Prostate gland (tissue), 2 donors: ENCODE measurements around the gene STXBP6.

ENCODE experiments used
- POLR2A ChIP-seq: fragments of 450-650 bp; IDR thresholded peaks from one replicate; pipeline ENCODE4 v1.6.1; 2016; ENCODE audit warnings: antibody characterized with exemption, mild to moderate bottlenecking
- POLR2AphosphoS5 ChIP-seq: sonication (generic); formaldehyde crosslinking; IDR thresholded peaks from one replicate; pipeline ENCODE4 v1.6.1; 2017; ENCODE audit warnings: antibody characterized with exemption
- TF ChIP-seq, protein P1 (sequence below), 4 experiments: fragments of 200-600 bp in 2 of 4; fragments of 450-650 bp in 2 of 4; sonication (generic) in 2 of 4; IDR thresholded peaks; 1 replicate in 3 of 4; 2 replicates in 1 of 4; pipeline ENCODE4 v1.5.1; 2016 to 2019; ENCODE audit warnings: antibody characterized with exemption in 4 of 4, mild to moderate bottlenecking in 2 of 4, moderate library complexity in 2 of 4

DNA sequence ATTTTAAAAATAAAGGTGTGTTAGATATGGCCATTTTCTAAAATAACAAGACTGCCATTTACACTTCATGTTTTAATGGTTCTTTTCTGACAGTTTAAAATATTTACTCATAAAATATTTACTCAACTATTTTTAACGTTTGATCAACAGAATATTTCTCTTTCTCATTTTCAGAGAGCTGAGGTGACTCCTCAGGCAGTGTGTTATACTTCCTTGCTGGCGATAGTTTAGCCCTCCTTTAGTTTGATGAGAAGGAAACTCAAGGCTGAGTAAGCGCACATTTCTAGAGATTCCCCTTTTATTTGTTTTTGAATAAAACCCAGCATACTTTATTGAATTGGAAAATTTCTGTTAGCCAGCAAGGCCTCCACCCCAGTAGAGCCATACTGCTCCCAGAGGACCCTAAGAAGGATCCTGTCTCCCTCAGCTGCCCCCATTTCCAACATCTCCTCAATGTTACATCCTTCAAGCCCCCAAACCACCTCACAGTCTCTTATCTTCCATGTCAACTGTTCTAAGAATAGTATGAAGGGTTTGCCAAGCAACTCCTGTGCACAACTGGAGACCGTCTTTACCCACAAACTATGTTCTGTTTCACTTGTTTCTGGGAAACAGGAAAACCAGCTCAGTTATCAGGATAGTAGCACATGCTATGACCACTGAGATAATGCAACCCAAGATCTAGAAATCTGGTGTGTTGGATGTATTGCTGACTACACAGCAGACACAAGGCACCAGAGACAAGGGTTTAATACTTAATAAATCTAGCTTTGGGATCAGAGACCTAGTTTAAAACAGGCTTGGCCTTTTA lies 129.5 kb downstream of the STXBP6 start:
- TF ChIP-seq, protein P1, sequence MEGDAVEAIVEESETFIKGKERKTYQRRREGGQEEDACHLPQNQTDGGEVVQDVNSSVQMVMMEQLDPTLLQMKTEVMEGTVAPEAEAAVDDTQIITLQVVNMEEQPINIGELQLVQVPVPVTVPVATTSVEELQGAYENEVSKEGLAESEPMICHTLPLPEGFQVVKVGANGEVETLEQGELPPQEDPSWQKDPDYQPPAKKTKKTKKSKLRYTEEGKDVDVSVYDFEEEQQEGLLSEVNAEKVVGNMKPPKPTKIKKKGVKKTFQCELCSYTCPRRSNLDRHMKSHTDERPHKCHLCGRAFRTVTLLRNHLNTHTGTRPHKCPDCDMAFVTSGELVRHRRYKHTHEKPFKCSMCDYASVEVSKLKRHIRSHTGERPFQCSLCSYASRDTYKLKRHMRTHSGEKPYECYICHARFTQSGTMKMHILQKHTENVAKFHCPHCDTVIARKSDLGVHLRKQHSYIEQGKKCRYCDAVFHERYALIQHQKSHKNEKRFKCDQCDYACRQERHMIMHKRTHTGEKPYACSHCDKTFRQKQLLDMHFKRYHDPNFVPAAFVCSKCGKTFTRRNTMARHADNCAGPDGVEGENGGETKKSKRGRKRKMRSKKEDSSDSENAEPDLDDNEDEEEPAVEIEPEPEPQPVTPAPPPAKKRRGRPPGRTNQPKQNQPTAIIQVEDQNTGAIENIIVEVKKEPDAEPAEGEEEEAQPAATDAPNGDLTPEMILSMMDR (IDR thresholded peaks at IDR 0.05) = no peak
- TF ChIP-seq POLR2AphosphoS5 (no peak), POLR2A (no peak)
